Measurements from ENCODE around the gene H6PD.

DNA sequence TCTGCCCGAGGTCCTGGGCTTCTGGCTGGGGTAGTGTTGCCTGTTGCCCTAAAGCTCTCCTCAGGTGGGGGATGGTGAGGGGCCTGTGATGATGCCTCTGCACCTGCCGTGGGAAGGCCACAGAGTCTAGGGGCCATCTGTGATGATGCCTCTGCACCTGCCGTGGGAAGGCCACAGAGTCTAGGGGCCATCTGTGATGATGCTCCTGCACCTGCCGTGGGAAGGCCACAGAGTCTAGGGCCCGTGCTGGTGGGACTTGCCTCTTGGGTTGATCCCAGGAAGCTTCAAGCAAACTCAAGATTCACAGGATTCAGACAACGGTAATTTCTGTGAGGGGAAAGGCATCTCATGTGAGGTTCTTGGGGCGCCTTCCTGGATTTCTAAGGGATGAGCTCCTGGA is 75.4 kb downstream of the H6PD start:
- TF ChIP-seq, protein P1, sequence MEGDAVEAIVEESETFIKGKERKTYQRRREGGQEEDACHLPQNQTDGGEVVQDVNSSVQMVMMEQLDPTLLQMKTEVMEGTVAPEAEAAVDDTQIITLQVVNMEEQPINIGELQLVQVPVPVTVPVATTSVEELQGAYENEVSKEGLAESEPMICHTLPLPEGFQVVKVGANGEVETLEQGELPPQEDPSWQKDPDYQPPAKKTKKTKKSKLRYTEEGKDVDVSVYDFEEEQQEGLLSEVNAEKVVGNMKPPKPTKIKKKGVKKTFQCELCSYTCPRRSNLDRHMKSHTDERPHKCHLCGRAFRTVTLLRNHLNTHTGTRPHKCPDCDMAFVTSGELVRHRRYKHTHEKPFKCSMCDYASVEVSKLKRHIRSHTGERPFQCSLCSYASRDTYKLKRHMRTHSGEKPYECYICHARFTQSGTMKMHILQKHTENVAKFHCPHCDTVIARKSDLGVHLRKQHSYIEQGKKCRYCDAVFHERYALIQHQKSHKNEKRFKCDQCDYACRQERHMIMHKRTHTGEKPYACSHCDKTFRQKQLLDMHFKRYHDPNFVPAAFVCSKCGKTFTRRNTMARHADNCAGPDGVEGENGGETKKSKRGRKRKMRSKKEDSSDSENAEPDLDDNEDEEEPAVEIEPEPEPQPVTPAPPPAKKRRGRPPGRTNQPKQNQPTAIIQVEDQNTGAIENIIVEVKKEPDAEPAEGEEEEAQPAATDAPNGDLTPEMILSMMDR (IDR thresholded peaks at IDR 0.05; ENCODE audit: low read depth, low read length): no peak
- TF ChIP-seq EZH2phosphoT487 (IDR thresholded peaks at IDR 0.05; ENCODE audit: low read depth): no peak
